GM23338 (cell line): Measurements from ENCODE around the gene SHISA9. TPM values are rescaled to one million over a fixed set of nuclear protein-coding genes. Genes with fewer than 3 reads are reported as not detected.
A peak's percentile ranks its signal among the peaks of the same experiment; 100 is the strongest.

Source experiments
- ATAC-seq: fragments of 200-7000 bp; cut with Tn5 transposase; 3 replicates; pipeline ENCODE4 v1.9.1; 2020
- DNase-seq: peaks from one replicate; pipeline ENCODE4 v3.0.0-alpha.2; 2015; ENCODE audit warnings: low spot score
- H2AFZ ChIP-seq: fragments of 200-600 bp; sonication (generic); 2 replicates; pipeline ENCODE4 v1.8.0; 2016; ENCODE audit warnings: antibody characterized with exemption, mild to moderate bottlenecking, moderate library complexity
- H3F3A ChIP-seq: fragments of 200-600 bp; sonication (generic); replicated peaks from 2 replicates; pipeline ENCODE4 v1.8.0; 2017; ENCODE audit warnings: antibody characterized with exemption, mixed run types, low read depth
- H3K27ac ChIP-seq: fragments of 200-600 bp; sonication (generic); 2 replicates; pipeline ENCODE4 v1.6.1; 2016; ENCODE audit warnings: low read depth
- H3K27me3 ChIP-seq: fragments of 200-600 bp; sonication (generic); 2 replicates; pipeline ENCODE4 v1.8.0; 2016; ENCODE audit warnings: mild to moderate bottlenecking, mixed run types, moderate library complexity; ENCODE audit not compliant: insufficient read depth
- H3K36me3 ChIP-seq: fragments of 200-600 bp; sonication (generic); 2 replicates; pipeline ENCODE4 v1.8.0; 2016; ENCODE audit warnings: mild to moderate bottlenecking; ENCODE audit not compliant: insufficient read depth
- H3K4me1 ChIP-seq: fragments of 200-600 bp; sonication (generic); 2 replicates; pipeline ENCODE4 v1.8.0; 2016; ENCODE audit warnings: mild to moderate bottlenecking, moderate library complexity; ENCODE audit not compliant: insufficient read depth
- H3K4me2 ChIP-seq: fragments of 200-600 bp; sonication (generic); 2 replicates; pipeline ENCODE4 v1.7.1; 2017; ENCODE audit warnings: mixed run types
- H3K4me3 ChIP-seq: fragments of 200-600 bp; sonication (generic); 2 replicates; pipeline ENCODE4 v1.6.1; 2016; ENCODE audit warnings: mixed run types
- H3K79me2 ChIP-seq: fragments of 200-600 bp; sonication (generic); replicated peaks from 2 replicates; pipeline ENCODE4 v1.8.0; 2017; ENCODE audit warnings: mild to moderate bottlenecking; ENCODE audit not compliant: insufficient read depth
- H3K9me2 ChIP-seq: fragments of 200-600 bp; sonication (generic); 2 replicates; pipeline ENCODE4 v1.8.0; 2017; ENCODE audit not compliant: insufficient read depth
- H4K20me1 ChIP-seq: fragments of 200-600 bp; sonication (generic); replicated peaks from 2 replicates; pipeline ENCODE4 v1.8.0; 2017; ENCODE audit warnings: mild to moderate bottlenecking; ENCODE audit not compliant: insufficient read depth
- H3K27ac Mint-ChIP-seq: 2 replicates; pipeline ENCODE4 v1.8.0; 2020; ENCODE audit warnings: inconsistent platforms, mild to moderate bottlenecking, moderate library complexity, mixed read lengths
- H3K27me3 Mint-ChIP-seq: 3 replicates; pipeline ENCODE4 v1.8.0; 2022; ENCODE audit warnings: low read depth, mild to moderate bottlenecking, moderate library complexity, mixed read lengths, inconsistent platforms; ENCODE audit not compliant: insufficient read depth, poor library complexity
- H3K36me3 Mint-ChIP-seq: 3 replicates; pipeline ENCODE4 v1.8.0; 2021; ENCODE audit warnings: low read depth, mild to moderate bottlenecking, inconsistent platforms, moderate library complexity, mixed read lengths
- H3K4me1 Mint-ChIP-seq: 3 replicates; pipeline ENCODE4 v1.8.0; 2020; ENCODE audit warnings: mild to moderate bottlenecking, inconsistent platforms, mixed read lengths
- H3K4me3 Mint-ChIP-seq: 3 replicates; pipeline ENCODE4 v1.8.0; 2021; ENCODE audit warnings: moderate library complexity, mild to moderate bottlenecking, inconsistent platforms, mixed read lengths
- H3K9me3 Mint-ChIP-seq: 3 replicates; pipeline ENCODE4 v1.8.0; 2020; ENCODE audit warnings: moderate library complexity, mild to moderate bottlenecking, inconsistent platforms, mixed read lengths
- EZH2 ChIP-seq: fragments of 200-600 bp; sonication (generic); IDR thresholded peaks from one replicate; pipeline ENCODE4 v1.8.0; 2017; ENCODE audit warnings: antibody characterized with exemption, mild to moderate bottlenecking, low read depth; ENCODE audit not compliant: unreplicated experiment
- EZH2phosphoT487 ChIP-seq: fragments of 200-600 bp; sonication (generic); IDR thresholded peaks from one replicate; pipeline ENCODE4 v1.8.1; 2018; ENCODE audit warnings: antibody characterized with exemption; ENCODE audit not compliant: unreplicated experiment
- JUNB ChIP-seq: IDR thresholded peaks from one replicate; pipeline ENCODE4 v1.6.1; 2016; ENCODE audit warnings: antibody characterized with exemption; ENCODE audit not compliant: unreplicated experiment
- NANOG ChIP-seq: IDR thresholded peaks from 2 replicates; pipeline ENCODE4 v1.6.1; 2016; ENCODE audit warnings: antibody characterized with exemption, borderline replicate concordance
- POLR2AphosphoS5 ChIP-seq: IDR thresholded peaks from 2 replicates; pipeline ENCODE4 v1.6.1; 2016; ENCODE audit warnings: antibody characterized with exemption, low read depth
- ZNF114 ChIP-seq: fragments of 250-450 bp; sonication (Bioruptor Pico); IDR thresholded peaks from 2 replicates; pipeline ENCODE4 v1.5.0; 2020; ENCODE audit warnings: mild to moderate bottlenecking, moderate library complexity
- ZNF331 ChIP-seq: fragments of 250-450 bp; sonication (Bioruptor Pico); IDR thresholded peaks from 2 replicates; pipeline ENCODE4 v1.5.0; 2020; ENCODE audit warnings: low read depth, mild to moderate bottlenecking, moderate library complexity
- long read RNA-seq: library from polyadenylated mRNA; unstranded; transcript quantifications from one replicate; pipeline ENCODE4 v2.0.0, GENCODE V29; 2020; ENCODE audit not compliant: unreplicated experiment
- polyA plus RNA-seq: library from polyadenylated mRNA; unstranded; fragments of >200 nt; fragmentation: Nextera tagmentation; extraction: Ambion mirVana; gene quantifications from 2 replicates; pipeline ENCODE4 v1.2.1, GENCODE V29; 2016
- total RNA-seq: library from RNA; depleted of rRNA; stranded (reverse); fragments of >200 nt; shearing (Covaris generic); gene quantifications from 2 replicates; pipeline ENCODE4 v1.2.3, GENCODE V29; 2014; rRNA removed
- TF ChIP-seq, protein P1 (sequence below): IDR thresholded peaks from 2 replicates; pipeline ENCODE4 v1.6.1; 2016; ENCODE audit warnings: antibody characterized with exemption
- TF ChIP-seq, protein P2 (sequence below): IDR thresholded peaks from one replicate; pipeline ENCODE4 v1.6.1; 2018; ENCODE audit warnings: antibody characterized with exemption; ENCODE audit not compliant: unreplicated experiment
- TF ChIP-seq, protein P3 (sequence below), 2 experiments: fragments of 200-600 bp in 1 of 2; sonication (generic) in 1 of 2; conservative IDR thresholded peaks; 2 replicates each; pipeline versions ENCODE4 v1.5.1 to v1.6.1; 2016 to 2017; ENCODE audit warnings: antibody characterized with exemption in 2 of 2, low read depth in 2 of 2, mild to moderate bottlenecking in 2 of 2, moderate library complexity in 1 of 2

Gene SHISA9
- total RNA-seq, result 40.4 and 45.6 TPM in 2 replicates
- polyA plus RNA-seq, result 7.5 and 10.4 TPM in 2 replicates
- long read RNA-seq, full-length matches to known transcripts, result 2 of 7 reads
- long read RNA-seq, partial matches to known transcripts, result 0 of 7 reads
- long read RNA-seq, other reads (novel, unspliced or antisense), result 5 of 7 reads

DNA sequence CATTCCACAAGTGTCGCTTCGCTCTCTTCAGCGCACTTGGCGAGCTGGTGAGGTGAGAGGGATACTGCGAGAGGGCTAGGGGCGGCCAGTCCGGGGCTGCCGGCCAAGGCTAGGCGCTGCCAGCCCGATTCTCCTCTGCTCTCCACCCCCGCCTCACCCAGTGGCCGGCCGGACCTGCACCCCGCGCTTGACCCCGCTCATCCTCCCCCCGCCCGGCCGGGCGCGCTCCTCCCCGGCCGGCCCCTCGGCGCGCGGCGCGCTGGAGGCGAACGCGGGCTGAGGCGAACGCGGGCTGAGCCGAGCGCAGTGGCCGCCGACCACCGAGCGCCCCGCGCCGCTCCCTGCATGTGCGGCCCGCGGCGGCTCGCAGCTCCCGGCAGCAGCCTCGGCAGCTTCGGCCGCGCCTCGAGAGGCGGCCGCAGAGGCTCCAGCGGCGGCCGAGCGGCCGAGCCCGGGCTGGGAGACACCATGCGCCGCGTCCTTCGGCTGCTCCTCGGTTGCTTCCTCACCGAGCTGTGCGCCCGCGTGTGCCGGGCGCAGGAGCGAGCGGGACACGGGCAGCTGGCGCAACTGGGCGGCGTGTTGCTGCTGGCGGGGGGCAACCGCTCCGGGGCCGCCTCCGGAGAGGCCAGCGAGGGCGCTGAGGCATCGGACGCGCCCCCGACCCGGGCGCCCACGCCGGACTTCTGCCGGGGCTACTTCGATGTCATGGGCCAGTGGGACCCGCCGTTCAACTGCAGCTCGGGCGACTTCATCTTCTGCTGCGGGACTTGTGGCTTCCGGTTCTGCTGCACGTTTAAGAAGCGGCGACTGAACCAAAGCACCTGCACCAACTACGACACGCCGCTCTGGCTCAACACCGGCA lies at the start of gene SHISA9:
SHISA9 (plus strand) TSS at position 2 of the 865 bp plus-strand sequence.
- Histone ChIP-seq H3K27me3 (peaks cover 17% of the 10 kb centered on the region), H3K4me3 (peak within 1 kb of the TSS; percentile 99), H3K4me2 (peak within 1 kb of the TSS; percentile 98), H3K27ac (no peak within 1 kb of the TSS), H2AFZ (peak within 1 kb of the TSS; percentile 93), H3F3A (no peaks in the 10 kb centered on the region; the same call in 1 of the 2 replicates), H3K36me3 (no peaks in the 10 kb centered on the region), H3K79me2 (peaks cover 59% of the 10 kb centered on the region), H3K9me2 (no peaks in the 10 kb centered on the region), H3K4me1 (peaks cover 60% of the 10 kb centered on the region), H4K20me1 (peaks cover 23% of the 10 kb centered on the region)
- Mint-ChIP-seq H3K4me1 (peaks cover 53% of the 10 kb centered on the region), H3K9me3 (no peaks in the 10 kb centered on the region), H3K4me3 (peak within 1 kb of the TSS; percentile 96), H3K27ac (no peak within 1 kb of the TSS; the same call in 1 of the 2 replicates), H3K27me3 (peaks cover 27% of the 10 kb centered on the region), H3K36me3 (peaks cover 9% of the 10 kb centered on the region; the same call in 2 of the 3 replicates)
- TF ChIP-seq, protein P1, sequence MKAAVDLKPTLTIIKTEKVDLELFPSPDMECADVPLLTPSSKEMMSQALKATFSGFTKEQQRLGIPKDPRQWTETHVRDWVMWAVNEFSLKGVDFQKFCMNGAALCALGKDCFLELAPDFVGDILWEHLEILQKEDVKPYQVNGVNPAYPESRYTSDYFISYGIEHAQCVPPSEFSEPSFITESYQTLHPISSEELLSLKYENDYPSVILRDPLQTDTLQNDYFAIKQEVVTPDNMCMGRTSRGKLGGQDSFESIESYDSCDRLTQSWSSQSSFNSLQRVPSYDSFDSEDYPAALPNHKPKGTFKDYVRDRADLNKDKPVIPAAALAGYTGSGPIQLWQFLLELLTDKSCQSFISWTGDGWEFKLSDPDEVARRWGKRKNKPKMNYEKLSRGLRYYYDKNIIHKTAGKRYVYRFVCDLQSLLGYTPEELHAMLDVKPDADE, result peak; percentile 7; the same call in 1 of the 2 replicates
- TF ChIP-seq POLR2AphosphoS5, result peak; percentile 73
- no peak for TF ChIP-seq EZH2
- DNase-seq, result peak; percentile 48
- peak; percentile 16 for ATAC-seq

DNA sequence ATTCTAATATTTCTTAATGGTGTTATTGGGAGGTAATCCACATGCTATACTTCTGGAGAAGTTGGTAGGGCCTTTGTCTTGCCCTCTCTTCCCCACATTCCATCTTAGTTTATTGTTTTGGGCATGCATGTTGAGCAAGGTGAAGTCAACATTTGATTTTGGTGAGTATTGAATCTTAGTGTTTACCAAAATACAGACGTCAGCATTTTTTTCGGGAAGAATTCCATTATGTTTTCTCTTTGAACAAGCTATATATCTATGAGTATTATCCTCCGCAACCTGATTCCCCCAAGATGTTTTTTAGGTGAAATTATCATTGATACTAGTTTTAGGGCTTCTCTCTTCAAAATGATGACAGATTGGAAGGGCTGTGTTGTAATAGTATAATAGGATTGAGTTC lies 47.4 kb upstream of the SHISA9 start:
- peaks cover 2% of the 10 kb centered on the region for H3K27me3 Mint-ChIP-seq
- no peaks in the 10 kb centered on the region for H3K27me3 ChIP-seq
- no peaks in the 10 kb centered on the region; the same call in 1 of the 2 replicates for H3K9me2 ChIP-seq
- H4K20me1 ChIP-seq, result no peaks in the 10 kb centered on the region
- no peaks in the 10 kb centered on the region; the same call in 1 of the 3 replicates for H3K36me3 Mint-ChIP-seq
- no peaks in the 10 kb centered on the region for H3K4me1 ChIP-seq
- H3K9me3 Mint-ChIP-seq, result peaks cover 10% of the 10 kb centered on the region; the same call in 2 of the 3 replicates
- no peak overlapping the region for H3K4me3 Mint-ChIP-seq
- no peak overlapping the region for H3K4me2 ChIP-seq
- H3K36me3 ChIP-seq, result no peaks in the 10 kb centered on the region
- no peak overlapping the region for H3K27ac Mint-ChIP-seq
- no peak overlapping the region for H3K4me3 ChIP-seq
- H3K27ac ChIP-seq, result no peak overlapping the region
- ATAC-seq, result no peak
- H3F3A ChIP-seq, result no peaks in the 10 kb centered on the region
- H3K4me1 Mint-ChIP-seq, result no peaks in the 10 kb centered on the region
- no peak for DNase-seq
- no peaks in the 10 kb centered on the region for H3K79me2 ChIP-seq
- 0 out of 2 replicates have a peak overlapping the region, but pooled peaks have one; percentile 76 for H2AFZ ChIP-seq
- TF ChIP-seq, protein P2, sequence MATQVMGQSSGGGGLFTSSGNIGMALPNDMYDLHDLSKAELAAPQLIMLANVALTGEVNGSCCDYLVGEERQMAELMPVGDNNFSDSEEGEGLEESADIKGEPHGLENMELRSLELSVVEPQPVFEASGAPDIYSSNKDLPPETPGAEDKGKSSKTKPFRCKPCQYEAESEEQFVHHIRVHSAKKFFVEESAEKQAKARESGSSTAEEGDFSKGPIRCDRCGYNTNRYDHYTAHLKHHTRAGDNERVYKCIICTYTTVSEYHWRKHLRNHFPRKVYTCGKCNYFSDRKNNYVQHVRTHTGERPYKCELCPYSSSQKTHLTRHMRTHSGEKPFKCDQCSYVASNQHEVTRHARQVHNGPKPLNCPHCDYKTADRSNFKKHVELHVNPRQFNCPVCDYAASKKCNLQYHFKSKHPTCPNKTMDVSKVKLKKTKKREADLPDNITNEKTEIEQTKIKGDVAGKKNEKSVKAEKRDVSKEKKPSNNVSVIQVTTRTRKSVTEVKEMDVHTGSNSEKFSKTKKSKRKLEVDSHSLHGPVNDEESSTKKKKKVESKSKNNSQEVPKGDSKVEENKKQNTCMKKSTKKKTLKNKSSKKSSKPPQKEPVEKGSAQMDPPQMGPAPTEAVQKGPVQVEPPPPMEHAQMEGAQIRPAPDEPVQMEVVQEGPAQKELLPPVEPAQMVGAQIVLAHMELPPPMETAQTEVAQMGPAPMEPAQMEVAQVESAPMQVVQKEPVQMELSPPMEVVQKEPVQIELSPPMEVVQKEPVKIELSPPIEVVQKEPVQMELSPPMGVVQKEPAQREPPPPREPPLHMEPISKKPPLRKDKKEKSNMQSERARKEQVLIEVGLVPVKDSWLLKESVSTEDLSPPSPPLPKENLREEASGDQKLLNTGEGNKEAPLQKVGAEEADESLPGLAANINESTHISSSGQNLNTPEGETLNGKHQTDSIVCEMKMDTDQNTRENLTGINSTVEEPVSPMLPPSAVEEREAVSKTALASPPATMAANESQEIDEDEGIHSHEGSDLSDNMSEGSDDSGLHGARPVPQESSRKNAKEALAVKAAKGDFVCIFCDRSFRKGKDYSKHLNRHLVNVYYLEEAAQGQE, result no peak
- no peak for TF ChIP-seq ZNF114 (CRISPR knock-in tag)
- TF ChIP-seq, protein P3, sequence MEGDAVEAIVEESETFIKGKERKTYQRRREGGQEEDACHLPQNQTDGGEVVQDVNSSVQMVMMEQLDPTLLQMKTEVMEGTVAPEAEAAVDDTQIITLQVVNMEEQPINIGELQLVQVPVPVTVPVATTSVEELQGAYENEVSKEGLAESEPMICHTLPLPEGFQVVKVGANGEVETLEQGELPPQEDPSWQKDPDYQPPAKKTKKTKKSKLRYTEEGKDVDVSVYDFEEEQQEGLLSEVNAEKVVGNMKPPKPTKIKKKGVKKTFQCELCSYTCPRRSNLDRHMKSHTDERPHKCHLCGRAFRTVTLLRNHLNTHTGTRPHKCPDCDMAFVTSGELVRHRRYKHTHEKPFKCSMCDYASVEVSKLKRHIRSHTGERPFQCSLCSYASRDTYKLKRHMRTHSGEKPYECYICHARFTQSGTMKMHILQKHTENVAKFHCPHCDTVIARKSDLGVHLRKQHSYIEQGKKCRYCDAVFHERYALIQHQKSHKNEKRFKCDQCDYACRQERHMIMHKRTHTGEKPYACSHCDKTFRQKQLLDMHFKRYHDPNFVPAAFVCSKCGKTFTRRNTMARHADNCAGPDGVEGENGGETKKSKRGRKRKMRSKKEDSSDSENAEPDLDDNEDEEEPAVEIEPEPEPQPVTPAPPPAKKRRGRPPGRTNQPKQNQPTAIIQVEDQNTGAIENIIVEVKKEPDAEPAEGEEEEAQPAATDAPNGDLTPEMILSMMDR (conservative IDR thresholded peaks at IDR 0.05; ENCODE audit: low read depth in 2 of 2), result no peak
- no peak for TF ChIP-seq NANOG
- no peak for TF ChIP-seq EZH2phosphoT487
- TF ChIP-seq JUNB, result no peak
- no peak for TF ChIP-seq ZNF331
- TF ChIP-seq POLR2AphosphoS5, result no peak
